ENCODE results near the gene LRCH1.

LRCH1 gene

GRCh38 chr13:46712524-46712923, 159.6 kb downstream of the LRCH1 start:
- no peak overlapping the region for H3K27ac ChIP-seq (ENCODE audit: low read depth, low read length, severe bottlenecking)
- H3K4me1 ChIP-seq (ENCODE audit: control insufficient read depth, insufficient read depth, low read length, poor library complexity, severe bottlenecking) = no peaks in the 10 kb centered on the region
- H3K36me3 ChIP-seq (ENCODE audit: control insufficient read depth, insufficient read depth, low read length) = peaks cover 52% of the 10 kb centered on the region
- WGBS, 2 experiments (ENCODE audit: insufficient coverage in 2 of 2) = 81 to 89% methylated on average over 5 to 6 of the region's 6 CpGs
- no peaks in the 10 kb centered on the region for H3K9me3 ChIP-seq (ENCODE audit: control insufficient read depth, low read length)
- H3K4me3 ChIP-seq (ENCODE audit: extremely low read depth, insufficient read depth, low read length, poor library complexity, severe bottlenecking) = no peak overlapping the region

GRCh38 chr13:46715363-46715762, 162.4 kb downstream of the LRCH1 start:
- Histone ChIP-seq H3K4me3 (ENCODE audit: extremely low read depth, insufficient read depth, low read length, poor library complexity, severe bottlenecking) (no peak overlapping the region), H3K36me3 (ENCODE audit: control insufficient read depth, insufficient read depth, low read length) (peaks cover 37% of the 10 kb centered on the region), H3K9me3 (ENCODE audit: control insufficient read depth, low read length) (no peaks in the 10 kb centered on the region), H3K4me1 (ENCODE audit: control insufficient read depth, insufficient read depth, low read length, poor library complexity, severe bottlenecking) (no peaks in the 10 kb centered on the region), H3K27ac (ENCODE audit: low read depth, low read length, severe bottlenecking) (no peak overlapping the region)
- WGBS, 2 experiments (ENCODE audit: insufficient coverage in 2 of 2) = no CpG with 5 or more reads among the region's 3 CpGs

GRCh38 chr13:46716821-46717220, 163.9 kb downstream of the LRCH1 start:
- Histone ChIP-seq H3K4me1 (ENCODE audit: control insufficient read depth, insufficient read depth, low read length, poor library complexity, severe bottlenecking) (no peaks in the 10 kb centered on the region), H3K9me3 (ENCODE audit: control insufficient read depth, low read length) (no peaks in the 10 kb centered on the region), H3K4me3 (ENCODE audit: extremely low read depth, insufficient read depth, low read length, poor library complexity, severe bottlenecking) (no peak overlapping the region), H3K36me3 (ENCODE audit: control insufficient read depth, insufficient read depth, low read length) (peaks cover 29% of the 10 kb centered on the region), H3K27ac (ENCODE audit: low read depth, low read length, severe bottlenecking) (no peak overlapping the region)
- 100% methylated on average over 1 of the region's 1 CpG; no CpG with 5 or more reads in 1 of the 2 experiments for WGBS, 2 experiments (ENCODE audit: insufficient coverage in 2 of 2)

DNA sequence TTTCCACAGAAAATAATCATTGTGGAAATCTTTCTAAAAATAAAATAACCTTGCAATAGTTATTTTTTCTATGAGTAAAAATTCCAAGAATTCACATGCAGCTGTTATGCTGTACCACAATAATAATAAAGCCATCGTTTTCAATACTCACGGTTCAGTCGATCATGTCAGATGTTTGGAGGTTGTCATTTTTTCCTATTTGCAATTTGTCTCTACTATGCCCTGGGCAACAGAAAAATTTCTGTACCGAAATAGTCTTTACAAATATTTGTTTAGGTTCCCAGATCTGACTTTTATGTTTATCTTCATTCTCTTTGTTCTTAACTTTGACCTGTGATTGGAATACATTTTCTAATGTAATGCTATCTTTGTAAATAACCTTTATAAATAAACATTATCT, 164.3 kb downstream of the LRCH1 start:
- H3K9me3 ChIP-seq (ENCODE audit: control insufficient read depth, low read length) = no peaks in the 10 kb centered on the region
- no peaks in the 10 kb centered on the region for H3K4me1 ChIP-seq (ENCODE audit: control insufficient read depth, insufficient read depth, low read length, poor library complexity, severe bottlenecking)
- no peak overlapping the region for H3K27ac ChIP-seq (ENCODE audit: low read depth, low read length, severe bottlenecking)
- H3K36me3 ChIP-seq (ENCODE audit: control insufficient read depth, insufficient read depth, low read length) = peaks cover 32% of the 10 kb centered on the region
- WGBS, 2 experiments (ENCODE audit: insufficient coverage in 2 of 2) = 93 to 100% methylated on average over 3 of the region's 4 CpGs
- H3K4me3 ChIP-seq (ENCODE audit: extremely low read depth, insufficient read depth, low read length, poor library complexity, severe bottlenecking) = no peak overlapping the region

DNA sequence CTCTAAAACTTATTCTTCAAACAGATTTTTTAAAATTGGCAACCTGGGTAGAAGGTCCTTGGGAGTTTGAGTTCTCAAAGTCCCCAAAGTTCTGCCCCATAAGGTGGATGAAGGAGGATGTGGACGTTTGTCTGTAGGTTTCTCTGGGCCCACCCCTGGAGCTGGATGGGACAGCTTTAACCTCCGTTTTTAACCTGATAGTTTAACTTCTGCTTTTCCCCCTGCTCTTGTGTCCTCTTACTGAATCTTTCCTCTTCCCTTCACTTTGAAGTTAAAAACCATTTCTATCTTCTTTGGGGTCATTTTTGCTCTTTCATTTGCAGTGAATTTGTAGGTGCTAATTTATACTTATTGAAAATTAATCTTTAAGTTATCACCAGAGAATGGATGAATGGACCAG, 164.9 kb downstream of the LRCH1 start:
- 80% methylated on average over 1 to 2 of the region's 2 CpGs for WGBS, 2 experiments (ENCODE audit: insufficient coverage in 2 of 2)
- H3K27ac ChIP-seq (ENCODE audit: low read depth, low read length, severe bottlenecking) = no peak overlapping the region
- H3K9me3 ChIP-seq (ENCODE audit: control insufficient read depth, low read length) = no peaks in the 10 kb centered on the region
- no peak overlapping the region for H3K4me3 ChIP-seq (ENCODE audit: extremely low read depth, insufficient read depth, low read length, poor library complexity, severe bottlenecking)
- H3K4me1 ChIP-seq (ENCODE audit: control insufficient read depth, insufficient read depth, low read length, poor library complexity, severe bottlenecking) = no peaks in the 10 kb centered on the region
- H3K36me3 ChIP-seq (ENCODE audit: control insufficient read depth, insufficient read depth, low read length) = peaks cover 33% of the 10 kb centered on the region

DNA sequence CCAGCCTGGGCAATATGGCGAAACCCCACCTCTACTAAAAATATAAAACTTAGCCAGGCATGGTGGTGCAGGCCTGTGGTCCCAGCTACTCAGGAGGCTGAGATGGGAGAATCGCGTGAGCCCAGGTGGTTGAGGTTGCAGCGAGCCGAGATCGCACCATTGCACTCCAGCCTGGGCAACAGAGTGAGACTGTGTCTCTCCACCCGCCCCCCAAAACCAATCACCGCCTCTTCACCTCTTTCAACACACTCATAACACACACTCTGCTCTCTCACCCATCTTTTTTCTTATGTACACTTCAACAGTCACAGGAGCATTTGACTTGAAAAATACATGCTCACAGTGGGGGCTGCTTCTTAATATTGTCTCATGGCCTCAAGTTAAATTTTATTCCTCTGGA, 167.2 kb downstream of the LRCH1 start:
- 89 to 95% methylated on average over 5 to 7 of the region's 8 CpGs for WGBS, 2 experiments (ENCODE audit: insufficient coverage in 2 of 2)
- no peak overlapping the region for H3K27ac ChIP-seq (ENCODE audit: low read depth, low read length, severe bottlenecking)
- H3K36me3 ChIP-seq (ENCODE audit: control insufficient read depth, insufficient read depth, low read length) = peaks cover 46% of the 10 kb centered on the region
- no peaks in the 10 kb centered on the region for H3K9me3 ChIP-seq (ENCODE audit: control insufficient read depth, low read length)
- no peak overlapping the region for H3K4me3 ChIP-seq (ENCODE audit: extremely low read depth, insufficient read depth, low read length, poor library complexity, severe bottlenecking)
- no peaks in the 10 kb centered on the region for H3K4me1 ChIP-seq (ENCODE audit: control insufficient read depth, insufficient read depth, low read length, poor library complexity, severe bottlenecking)

- H3K36me3 ChIP-seq (ENCODE audit: control insufficient read depth, insufficient read depth, low read length) = peaks cover 40% of the 10 kb centered on the region
- H3K4me3 ChIP-seq (ENCODE audit: extremely low read depth, insufficient read depth, low read length, poor library complexity, severe bottlenecking) = no peak overlapping the region
- H3K27ac ChIP-seq (ENCODE audit: low read depth, low read length, severe bottlenecking) = no peak overlapping the region
- no peaks in the 10 kb centered on the region for H3K4me1 ChIP-seq (ENCODE audit: control insufficient read depth, insufficient read depth, low read length, poor library complexity, severe bottlenecking)
- H3K9me3 ChIP-seq (ENCODE audit: control insufficient read depth, low read length) = no peaks in the 10 kb centered on the region
- WGBS, 2 experiments (ENCODE audit: insufficient coverage in 2 of 2) = no CpG with 5 or more reads among the region's 4 CpGs
These were observed 168.1 kb downstream of the LRCH1 start for GRCh38 chr13:46721054-46721453.

GRCh38 chr13:46726347-46726746, 173.4 kb downstream of the LRCH1 start:
- no peaks in the 10 kb centered on the region for H3K9me3 ChIP-seq (ENCODE audit: control insufficient read depth, low read length)
- no peak overlapping the region for H3K27ac ChIP-seq (ENCODE audit: low read depth, low read length, severe bottlenecking)
- H3K36me3 ChIP-seq (ENCODE audit: control insufficient read depth, insufficient read depth, low read length) = peaks cover 84% of the 10 kb centered on the region
- 87 to 91% methylated on average over 5 of the region's 5 CpGs for WGBS, 2 experiments (ENCODE audit: insufficient coverage in 2 of 2)
- no peak overlapping the region for H3K4me3 ChIP-seq (ENCODE audit: extremely low read depth, insufficient read depth, low read length, poor library complexity, severe bottlenecking)
- no peaks in the 10 kb centered on the region for H3K4me1 ChIP-seq (ENCODE audit: control insufficient read depth, insufficient read depth, low read length, poor library complexity, severe bottlenecking)

DNA sequence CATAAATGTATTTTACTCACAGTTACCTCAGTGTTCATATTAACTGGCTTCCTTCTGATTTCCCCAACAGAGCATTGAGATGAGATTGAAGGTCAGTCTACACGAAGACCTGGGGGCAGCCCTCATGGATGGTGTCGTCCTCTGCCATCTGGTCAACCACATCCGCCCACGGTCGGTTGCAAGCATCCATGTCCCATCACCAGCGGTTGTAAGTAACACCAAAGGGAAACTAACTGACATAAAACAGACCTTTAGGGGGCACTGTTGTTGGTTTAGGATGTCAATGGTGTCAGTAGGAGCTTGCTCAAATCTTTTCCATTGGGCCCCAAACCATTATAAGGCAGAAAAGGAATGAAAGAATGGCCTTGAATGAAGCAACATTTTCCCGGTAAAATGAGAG, 175.8 kb downstream of the LRCH1 start:
- 96 to 100% methylated on average over 2 of the region's 7 CpGs for WGBS, 2 experiments (ENCODE audit: insufficient coverage in 2 of 2)
- no peaks in the 10 kb centered on the region for H3K9me3 ChIP-seq (ENCODE audit: control insufficient read depth, low read length)
- no peak overlapping the region for H3K4me3 ChIP-seq (ENCODE audit: extremely low read depth, insufficient read depth, low read length, poor library complexity, severe bottlenecking)
- H3K36me3 ChIP-seq (ENCODE audit: control insufficient read depth, insufficient read depth, low read length) = peaks cover 81% of the 10 kb centered on the region
- H3K4me1 ChIP-seq (ENCODE audit: control insufficient read depth, insufficient read depth, low read length, poor library complexity, severe bottlenecking) = no peaks in the 10 kb centered on the region
- H3K27ac ChIP-seq (ENCODE audit: low read depth, low read length, severe bottlenecking) = no peak overlapping the region

GRCh38 chr13:46731535-46731934, 178.6 kb downstream of the LRCH1 start:
- Histone ChIP-seq H3K27ac (ENCODE audit: low read depth, low read length, severe bottlenecking) (no peak overlapping the region), H3K9me3 (ENCODE audit: control insufficient read depth, low read length) (no peaks in the 10 kb centered on the region), H3K36me3 (ENCODE audit: control insufficient read depth, insufficient read depth, low read length) (peaks cover 73% of the 10 kb centered on the region), H3K4me3 (ENCODE audit: extremely low read depth, insufficient read depth, low read length, poor library complexity, severe bottlenecking) (no peak overlapping the region), H3K4me1 (ENCODE audit: control insufficient read depth, insufficient read depth, low read length, poor library complexity, severe bottlenecking) (no peaks in the 10 kb centered on the region)
- WGBS, 2 experiments (ENCODE audit: insufficient coverage in 2 of 2) = 98 to 100% methylated on average over 2 to 6 of the region's 6 CpGs

GRCh38 chr13:46735425-46735824, 182.5 kb downstream of the LRCH1 start:
- H3K36me3 ChIP-seq (ENCODE audit: control insufficient read depth, insufficient read depth, low read length) = peaks cover 53% of the 10 kb centered on the region
- WGBS, 2 experiments (ENCODE audit: insufficient coverage in 2 of 2) = no CpG with 5 or more reads among the region's 3 CpGs

More at GRCh38 chr13:46735425-46735824, 182.5 kb downstream of the LRCH1 start:
- Histone ChIP-seq H3K4me1 (ENCODE audit: control insufficient read depth, insufficient read depth, low read length, poor library complexity, severe bottlenecking) (no peaks in the 10 kb centered on the region), H3K27ac (ENCODE audit: low read depth, low read length, severe bottlenecking) (no peak overlapping the region), H3K4me3 (ENCODE audit: extremely low read depth, insufficient read depth, low read length, poor library complexity, severe bottlenecking) (no peak overlapping the region), H3K9me3 (ENCODE audit: control insufficient read depth, low read length) (no peaks in the 10 kb centered on the region)
